NCI-H1048 (cell line): Measurements from ENCODE around the gene E2F1.

Experiments
- DNase-seq: peaks from one replicate; lab custom pipeline; 2025; lab: John Stamatoyannopoulos, UW

E2F1 gene

DNA sequence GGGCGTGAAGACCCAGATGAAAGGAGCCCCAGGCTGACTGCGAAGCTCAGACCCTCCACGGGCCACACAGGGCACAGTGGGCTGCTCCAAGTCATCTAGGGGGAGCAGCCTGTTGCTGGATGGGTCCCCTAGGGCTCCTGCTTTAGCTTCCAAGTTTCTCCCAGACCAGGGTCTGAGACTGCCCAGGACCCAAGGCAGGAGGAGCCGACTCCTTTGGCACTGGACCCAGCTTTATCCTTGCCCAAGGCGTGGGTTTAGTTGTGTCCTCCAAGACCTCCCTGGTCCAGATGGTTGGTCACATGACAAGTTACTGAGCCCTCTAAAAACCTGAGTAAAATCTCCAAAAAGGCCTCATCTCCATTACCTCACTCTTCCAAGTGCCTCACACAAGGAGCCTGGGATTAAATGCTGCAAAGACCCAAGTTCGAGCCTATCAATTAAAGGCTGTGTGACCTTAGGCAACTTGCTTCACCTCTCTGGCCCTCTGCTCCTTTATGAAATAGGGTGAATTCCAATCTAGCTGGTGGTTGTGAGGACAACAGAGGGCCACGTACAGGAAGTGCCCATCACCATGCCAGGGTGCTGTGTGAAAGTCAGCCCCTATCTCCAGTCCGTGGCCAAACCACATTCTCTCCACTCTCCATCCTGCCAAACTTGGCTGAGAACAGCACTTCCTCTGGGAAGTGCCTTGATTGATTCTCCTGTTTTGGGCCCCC lies 14.5 kb downstream of the E2F1 start:
- DNase-seq: no peak

DNA sequence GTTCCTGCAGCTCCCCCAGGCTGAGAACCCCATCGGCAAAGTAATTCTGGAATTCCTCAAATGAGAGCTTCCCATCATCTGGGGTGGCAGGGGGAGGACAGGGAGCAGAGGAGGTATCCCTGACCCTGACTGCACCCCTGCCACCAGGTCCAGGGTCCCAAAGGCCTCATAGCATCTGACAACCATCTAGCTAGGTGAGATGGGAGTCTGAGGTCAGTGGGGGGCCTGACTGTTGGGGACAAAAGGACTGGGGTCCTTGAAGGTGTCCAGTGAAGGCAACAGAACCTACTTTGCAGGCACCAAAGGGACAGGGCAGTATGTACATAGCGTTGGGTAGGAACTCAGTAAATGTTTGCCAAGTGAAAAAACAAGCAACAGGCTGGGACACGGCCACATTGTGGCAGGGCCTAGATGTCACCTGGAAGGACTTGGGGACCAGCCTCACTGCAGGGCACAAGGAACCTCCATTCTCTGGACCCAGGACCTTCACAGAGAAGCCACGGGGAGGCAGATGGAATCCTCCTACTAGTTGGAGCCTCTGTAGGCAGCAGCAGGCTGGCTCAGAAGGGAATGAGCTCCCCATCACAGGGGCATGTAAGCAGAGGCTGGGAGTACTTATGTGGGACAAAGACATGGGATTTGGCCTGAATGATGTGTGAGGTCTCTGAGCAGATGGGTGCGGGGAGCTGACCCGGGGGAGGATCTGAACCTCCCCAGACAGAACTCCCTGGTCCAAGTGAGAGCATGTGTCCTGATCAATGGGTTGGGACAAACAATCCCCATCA lies 15.3 kb downstream of the E2F1 start:
- DNase-seq: no peak

DNA sequence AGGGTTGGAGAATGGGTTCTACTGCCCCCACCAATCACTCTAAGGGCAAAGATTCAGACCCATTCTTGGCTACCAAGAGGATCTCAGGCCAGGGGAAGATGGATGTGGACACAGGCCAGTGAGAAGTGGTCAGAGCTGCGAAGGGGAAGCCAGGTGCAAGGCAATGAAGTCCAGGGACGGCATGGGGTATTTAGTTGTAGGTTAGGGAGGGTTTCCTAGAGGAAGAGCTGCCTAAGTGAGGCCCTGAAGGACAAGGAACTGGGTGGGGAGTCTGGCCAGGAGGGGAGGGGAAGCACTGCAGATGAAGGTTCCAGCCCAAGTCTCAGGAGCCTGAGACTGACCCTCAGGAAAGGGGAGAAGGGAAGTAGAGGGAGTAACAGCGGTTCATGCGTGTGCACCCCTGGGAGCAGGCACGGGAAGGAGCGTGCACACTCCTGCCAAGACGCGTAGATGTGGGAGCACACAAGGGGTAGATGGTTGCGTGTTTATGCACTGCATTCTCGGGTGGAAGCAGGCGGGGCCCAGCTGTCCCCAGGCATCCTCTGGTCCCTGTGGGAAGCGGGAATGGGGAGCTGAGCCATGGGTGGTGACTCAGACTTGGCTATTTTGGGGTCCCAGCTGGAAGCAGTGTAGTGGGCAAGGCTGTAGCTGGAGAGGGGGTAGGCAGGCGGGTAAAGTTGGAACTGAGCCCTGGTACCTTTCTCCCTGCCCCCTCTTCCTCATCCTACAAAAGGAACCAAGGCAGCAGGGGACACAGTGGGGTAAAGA lies 16.1 kb downstream of the E2F1 start:
- DNase-seq: no peak

DNA sequence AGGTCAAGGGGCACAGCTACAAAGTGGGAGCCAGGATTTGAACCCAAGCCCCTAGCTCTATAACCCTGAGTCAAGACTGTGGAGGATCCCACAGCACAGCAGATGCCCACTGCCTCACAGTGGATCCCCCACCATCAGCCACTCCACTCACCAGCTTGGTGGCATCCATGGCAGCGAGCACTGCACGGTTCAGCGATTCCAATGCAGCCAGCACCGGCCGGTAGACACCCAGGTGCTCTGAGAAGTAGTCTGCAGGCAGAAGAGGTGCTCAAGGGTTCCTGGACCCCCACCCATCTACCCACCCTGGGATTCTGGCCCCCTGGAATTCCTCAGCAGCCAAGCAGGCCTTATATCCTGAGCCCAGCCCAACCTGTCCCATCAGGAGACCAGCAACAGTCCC lies 17.0 kb downstream of the E2F1 start:
- DNase-seq: no peak

DNA sequence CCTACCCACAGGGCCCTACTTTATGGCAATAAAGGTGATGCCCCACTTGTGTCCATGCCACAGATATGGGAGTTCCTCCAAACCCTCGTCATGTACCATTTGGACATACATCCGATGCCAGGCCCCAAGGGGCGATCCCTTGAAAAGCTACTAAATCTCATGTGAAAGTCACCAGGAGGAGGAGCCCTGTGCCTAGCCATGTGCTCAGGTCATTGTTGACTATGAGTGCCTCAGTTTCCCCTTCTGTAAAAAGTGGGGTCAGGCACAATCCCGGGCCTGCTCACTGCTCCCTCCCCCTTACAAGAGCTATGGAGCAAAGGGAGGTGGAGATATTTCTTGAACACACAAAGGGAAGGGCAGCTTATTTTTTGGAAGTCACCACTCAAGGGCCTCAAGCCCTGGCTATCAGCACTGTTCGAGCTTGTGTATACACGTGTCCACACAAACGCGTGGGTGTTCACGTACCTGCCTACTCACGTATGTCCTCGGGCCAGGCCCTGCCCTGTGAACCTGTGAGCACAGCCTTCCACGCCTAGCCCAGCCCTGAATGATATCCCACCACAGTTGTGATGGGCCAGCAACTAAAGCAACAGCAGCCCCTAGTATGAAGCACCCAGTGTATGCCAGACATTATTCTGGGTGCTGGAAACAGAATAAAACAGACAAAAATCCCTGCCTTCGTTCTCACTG lies 17.6 kb downstream of the E2F1 start:
- DNase-seq: no peak

DNA sequence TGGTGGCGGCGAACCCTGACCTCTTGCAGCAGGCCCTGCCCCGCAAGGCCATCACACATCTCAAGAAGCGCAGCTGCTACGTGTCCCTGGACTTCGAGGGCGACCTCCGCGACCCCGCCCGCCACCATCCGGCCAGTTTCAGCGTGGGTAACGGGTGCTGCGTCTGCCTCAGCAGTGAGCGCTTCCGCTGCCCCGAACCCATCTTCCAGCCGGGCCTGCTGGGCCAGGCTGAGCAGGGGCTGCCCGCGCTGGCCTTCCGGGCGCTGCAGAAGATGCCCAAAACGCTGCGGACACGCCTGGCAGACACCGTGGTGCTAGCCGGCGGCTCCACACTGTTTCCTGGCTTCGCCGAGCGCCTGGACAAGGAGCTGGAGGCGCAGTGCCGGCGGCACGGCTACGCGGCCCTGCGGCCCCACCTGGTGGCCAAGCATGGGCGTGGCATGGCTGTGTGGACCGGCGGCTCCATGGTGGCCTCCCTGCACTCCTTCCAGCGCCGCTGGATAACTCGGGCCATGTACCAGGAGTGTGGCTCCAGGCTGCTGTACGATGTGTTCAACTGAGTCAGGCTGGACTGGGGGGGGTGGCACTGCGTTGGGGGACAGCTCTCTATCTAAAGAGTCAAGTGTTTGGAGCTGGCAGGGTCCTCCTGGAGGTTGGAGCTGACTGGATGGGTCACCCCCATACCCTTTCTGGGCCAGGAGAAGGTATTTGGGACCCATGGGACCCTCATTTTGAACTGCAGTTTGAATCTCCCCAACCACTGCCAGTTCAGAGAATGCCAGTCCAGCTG lies 18.3 kb downstream of the E2F1 start:
- no peak for DNase-seq

DNA sequence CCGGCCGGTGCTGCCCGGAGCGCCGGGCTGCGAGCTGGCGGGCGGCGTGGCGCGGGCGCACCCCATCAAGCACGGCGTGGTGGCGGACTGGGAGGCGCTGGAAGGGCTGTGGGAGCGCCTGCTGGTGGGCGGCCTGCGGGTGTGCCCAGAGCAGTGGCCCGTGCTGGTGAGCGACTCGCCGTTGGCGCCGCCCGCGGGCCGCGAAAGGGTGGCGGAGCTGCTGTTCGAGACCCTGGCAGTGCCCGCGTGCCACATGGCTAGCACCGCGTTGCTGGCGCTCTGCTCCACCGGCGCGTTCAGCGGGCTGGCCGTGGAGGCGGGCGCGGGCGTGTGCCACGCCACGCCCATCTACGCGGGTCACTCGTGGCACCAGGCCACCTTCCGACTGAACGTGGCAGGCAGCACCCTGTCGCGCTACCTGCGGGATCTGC lies 18.9 kb downstream of the E2F1 start:
- no peak for DNase-seq

DNA sequence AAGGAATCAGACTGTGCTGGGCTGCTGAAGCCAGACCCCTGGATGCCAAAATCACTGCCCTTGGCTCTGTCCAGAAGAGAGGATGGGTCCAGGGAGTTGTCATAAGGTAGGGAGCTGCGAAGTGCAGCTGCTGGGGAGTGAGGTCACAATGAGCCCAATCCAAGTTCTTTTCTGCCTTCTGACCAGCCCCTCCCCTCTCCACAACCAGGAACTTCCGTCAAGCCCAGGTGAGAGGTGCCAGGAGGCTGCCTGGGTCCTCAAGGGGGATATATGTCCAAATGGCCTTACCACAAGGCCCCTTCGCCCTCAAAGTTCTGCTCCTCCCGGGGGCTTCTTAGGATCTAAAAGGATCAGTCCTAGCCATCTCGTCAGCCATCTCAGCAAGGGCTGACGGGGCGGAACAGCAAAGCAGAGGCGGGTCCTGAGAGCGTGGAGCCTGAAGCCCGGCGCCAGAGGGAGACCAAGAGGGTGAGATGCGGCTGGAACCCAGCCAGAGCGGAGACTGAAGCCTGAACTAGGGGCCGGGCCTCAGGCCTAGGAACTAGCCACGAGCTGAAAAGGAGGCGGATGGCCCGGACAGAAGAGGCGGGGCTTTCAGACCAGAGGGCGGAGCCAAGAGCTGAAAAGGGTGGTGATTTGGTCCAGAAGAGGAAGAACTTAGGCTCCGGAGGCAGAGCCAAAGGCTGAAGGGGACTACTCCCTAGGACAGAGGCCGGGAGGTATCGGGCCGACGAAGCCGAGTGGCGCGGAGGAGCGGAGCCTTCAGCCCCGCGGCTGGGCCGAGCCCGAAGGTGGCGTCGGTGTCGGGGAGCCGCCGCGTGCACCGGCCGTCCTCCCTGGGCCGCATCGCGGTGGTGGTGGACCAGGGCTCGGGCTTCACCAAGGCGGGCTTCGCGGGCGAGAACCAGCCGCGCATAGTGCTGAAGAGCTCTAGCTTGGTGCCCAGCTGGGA lies 19.6 kb downstream of the E2F1 start, which contains the start of gene ACTL10:
Gene ACTL10 (plus strand): TSS at position 651 of the 952 bp plus-strand sequence. CDS start 555 bp downstream, outside the sequence.
- peak; percentile 32 for DNase-seq

DNA sequence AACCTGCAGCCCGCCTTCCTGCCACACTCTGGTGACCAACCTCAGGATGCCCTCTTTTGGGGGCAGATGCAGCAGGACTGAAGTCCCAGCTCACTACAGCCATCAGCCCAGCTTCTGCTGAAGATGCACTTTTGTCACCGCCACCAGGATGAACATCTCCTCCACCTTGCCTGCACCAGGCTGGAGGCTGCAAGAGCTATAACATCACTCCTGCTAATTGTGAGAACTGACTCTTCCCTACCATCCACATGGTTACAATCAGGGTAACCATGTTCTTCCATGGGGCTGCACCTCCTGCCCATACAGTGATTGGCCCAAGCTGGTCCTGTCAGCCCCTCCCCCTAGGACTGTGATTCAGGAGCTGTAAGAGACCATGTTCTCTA lies 21.4 kb downstream of the E2F1 start:
- DNase-seq: no peak

DNA sequence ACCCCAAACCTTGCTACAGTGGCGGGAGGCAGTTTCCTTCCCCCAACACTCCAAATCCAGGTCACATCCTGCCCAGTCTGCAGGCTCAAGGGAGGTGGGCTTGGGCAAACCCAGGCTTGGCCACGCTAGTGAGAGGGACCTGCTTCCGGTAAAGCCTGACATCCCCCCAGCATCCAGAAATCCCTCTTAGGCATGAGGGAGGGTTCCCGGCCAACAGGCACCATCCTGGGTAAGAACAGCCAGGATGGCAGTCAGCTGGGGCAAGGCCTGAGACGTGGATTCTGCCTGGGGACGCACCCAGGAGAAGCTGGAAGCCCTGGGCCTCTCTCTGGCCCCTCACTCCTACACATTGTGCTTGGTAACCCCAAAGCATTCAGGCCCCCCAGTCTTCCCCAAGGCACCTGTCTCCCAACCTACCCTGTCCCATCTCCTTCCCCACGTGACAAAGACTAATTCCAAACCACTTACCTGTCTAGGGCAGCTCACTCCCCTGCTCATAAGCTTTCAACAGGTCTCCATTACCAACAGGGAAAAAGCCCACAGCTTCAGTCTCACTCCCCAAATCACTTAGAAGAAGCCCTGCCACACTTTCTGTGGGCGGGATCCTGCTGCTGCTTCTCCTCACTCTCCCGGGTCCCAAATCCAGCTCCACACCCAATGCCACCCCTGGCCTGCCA lies 22.0 kb downstream of the E2F1 start:
- DNase-seq: no peak

DNA sequence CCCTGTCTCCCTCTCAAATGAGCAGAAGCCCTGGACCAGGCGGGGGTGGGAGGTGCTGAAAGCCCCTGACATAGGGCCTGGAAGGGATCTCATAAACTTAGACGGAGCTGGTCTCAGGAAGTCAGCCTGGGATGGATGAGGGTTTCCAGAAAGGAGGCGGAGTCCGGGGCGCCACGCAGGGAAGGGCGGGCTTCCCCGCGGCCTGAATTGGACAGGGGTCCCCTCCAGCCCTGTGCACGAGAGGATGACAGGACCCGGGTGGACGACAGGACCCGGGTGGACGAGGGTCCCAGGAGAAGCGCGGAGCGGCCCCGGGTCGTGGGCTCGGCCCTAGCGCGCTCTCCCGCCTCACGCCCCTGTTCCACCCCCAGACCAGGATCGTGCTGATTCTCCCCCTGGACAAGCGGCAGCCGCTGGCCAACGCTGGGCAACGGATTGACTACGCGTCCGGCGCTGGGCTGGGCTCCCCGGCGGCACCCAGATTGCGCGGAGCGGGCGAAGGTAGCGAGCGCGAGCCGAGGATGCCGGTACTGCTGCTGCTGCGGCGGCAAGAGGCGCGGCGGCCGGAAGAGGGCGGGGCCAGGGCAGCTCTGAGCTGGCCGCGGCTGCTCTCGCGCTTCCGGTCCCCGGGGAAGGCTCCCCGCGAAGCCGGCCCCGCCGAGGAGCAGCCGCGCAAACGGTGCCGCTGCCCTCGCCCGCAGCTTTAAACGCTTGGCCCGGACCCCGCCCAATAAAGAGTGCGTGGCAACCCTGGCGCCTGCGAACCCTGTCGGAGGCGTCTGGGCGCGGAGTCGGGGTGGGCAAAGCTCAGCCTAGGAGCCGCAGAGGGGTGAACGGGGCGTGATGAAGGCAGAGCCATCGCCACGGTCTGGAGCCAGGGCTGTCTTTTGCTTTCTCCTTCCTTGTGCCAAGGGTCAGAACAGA lies 22.8 kb downstream of the E2F1 start:
- DNase-seq: peak; percentile 59

DNA sequence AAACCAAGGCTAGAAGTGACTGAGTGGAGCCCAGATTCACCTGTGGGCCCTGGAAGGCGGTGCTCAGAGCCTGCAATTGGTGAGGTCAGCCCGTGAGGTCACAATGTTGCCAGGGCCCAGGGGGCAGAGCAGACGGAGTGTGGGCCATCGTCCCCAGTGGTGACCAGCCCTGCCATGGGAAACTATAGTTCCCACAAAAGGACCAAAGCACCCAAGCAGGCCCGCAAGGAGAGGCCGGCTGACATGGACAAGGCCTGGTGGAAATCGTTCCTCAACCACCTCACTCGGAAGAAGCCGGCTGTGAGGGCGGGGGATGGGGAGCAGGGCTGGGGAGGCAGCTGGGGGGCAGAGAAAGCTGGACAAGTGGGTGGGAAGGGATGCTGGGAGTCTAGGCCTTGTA lies 24.0 kb downstream of the E2F1 start, which contains the start of gene C20orf144:
Gene C20orf144 (plus strand): TSS at position 156 of the 400 bp plus-strand sequence. CDS start 19 bp downstream, at position 175.
- DNase-seq: no peak

DNA sequence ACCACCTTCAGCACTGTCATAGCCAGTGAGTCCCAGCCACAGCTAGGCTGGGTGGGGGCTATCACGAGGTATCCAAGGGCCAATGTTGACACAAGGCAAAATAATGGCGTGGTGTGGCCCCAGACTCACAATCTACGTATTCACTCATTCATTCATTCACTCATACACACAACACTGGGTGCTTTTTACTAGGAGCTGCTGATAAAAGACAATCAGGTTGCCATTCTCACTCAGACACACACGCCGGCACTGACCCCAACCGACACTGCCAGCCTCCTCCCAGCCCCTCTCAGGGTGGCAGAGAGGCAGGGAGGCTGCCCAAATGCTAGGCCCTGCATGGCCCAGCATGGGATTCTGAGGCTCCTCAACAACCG lies 25.5 kb downstream of the E2F1 start:
- DNase-seq: no peak

DNA sequence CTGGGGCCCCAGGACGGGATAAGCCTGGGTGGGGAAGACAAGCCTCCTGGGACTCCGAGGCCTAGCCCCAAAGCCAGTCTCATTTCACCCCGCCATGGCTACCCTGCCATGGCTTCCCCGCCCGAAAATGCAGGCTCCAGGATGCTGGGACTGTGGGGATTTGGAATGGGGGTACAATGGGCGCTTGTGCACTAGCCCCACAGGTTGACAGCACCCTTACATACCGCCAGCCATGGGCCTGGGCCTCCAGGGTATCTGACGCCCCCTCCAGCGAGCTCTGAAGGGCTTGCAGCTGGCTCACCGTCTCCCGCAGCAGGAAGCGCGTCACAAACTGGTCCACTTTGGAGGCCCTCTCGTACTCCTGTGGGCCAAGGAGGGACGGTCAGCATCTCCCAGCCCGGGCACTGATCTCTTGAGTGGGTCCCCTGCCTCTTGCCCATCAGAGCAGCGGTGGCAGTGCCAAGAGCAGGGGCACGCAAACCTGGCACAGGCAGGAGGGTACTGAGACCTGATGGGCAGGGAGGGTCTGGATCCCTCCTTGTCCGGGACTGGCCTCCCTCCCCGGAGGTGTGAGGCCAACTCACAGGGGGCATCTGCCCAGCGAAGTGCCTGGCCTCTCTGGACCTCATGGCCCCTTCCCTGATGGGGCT lies 26.0 kb downstream of the E2F1 start:
- DNase-seq: no peak

DNA sequence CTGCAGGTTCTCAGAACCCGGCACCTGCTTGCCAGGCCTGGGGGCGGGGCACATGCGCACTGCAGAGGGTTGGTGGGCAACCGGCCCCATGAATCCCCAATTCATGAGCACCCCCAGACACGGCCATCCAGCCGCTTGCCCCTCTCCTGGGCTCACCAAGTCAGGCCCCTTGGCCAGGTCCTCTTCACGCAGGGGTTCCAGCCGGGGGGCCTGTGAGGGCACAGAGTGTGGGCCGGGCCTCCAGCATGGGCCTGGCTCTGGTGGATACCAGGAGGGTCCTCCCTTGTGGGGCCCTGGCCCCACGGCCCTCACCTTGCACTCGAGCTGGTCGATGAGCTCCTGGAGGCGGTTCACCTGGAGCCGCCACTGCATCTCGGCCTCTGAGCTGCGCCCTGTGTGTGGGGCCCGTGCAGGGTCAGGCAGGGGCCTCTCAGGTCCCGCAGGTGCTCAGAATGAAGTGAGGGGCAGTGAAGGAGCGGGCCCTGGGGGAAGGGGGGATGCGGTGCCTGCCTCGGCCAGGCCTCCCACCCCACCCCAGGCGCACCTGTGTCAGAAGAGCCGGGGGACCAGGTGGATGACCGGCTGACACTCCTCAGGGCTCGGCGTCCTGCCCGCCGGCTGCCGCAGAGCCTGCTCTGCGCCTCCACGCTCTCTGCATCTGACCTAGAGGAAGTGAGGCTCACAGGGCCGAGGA lies 26.7 kb downstream of the E2F1 start:
- no peak for DNase-seq

DNA sequence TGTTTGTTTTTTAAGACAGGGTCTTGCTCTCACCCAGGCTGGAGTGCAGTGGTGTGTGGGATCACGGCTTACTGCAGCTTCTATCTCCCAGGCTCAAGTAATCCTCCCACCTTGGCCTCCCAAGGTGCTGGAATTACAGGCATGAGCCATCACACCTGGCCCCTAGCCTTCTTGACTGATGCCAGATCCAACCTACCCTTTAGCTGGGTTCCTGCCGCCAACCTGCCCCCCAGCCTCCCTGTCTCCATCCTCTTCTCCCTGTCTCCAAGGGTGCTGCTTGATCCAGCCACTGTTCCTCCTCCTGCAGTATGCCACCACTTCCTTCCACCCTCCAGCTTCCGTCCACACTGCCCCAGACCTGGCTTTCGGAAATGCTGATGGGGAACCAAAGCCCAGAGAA lies 27.3 kb downstream of the E2F1 start:
- no peak for DNase-seq

DNA sequence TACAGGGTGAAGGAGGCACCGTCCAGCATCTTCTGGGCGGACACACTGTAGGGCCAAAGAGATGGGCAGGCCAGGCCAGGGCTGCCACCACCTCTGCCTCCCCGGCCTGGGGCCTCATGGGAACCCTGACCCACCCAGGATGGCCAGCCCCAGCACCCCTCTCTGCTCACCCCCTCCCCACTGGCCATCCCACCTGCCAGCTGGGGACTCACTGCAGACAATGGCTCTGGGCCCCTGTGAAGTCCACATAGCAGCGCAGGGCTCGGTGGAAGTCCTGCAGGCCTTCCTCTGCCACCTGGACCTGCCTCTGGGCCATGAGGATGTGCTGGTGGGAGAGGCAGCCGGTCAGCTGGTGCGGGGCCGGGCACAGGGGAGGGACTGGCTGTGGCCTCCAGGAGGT lies 27.7 kb downstream of the E2F1 start:
- DNase-seq: no peak
